T-helper 1 cell (primary cell): ENCODE measurements around the gene MFN2.
"Not testable (repeated sequence)": the region's sequence is repeated elsewhere in the genome, so short reads cannot be mapped to it uniquely, and the experiment has no call there.

Experiments
- DNase-seq, 5 donors: peaks; one replicate each; pipeline ENCODE4 v3.0.0-alpha.2; 2012 to 2020

Gene MFN2

GRCh38 chr1:12001249-12001917, 21.1 kb downstream of the MFN2 start:
- DNase-seq = peak in 1 of 5 donors; percentile 83

- DNase-seq = no peak
Observed at GRCh38 chr1:12001996-12002493, 21.8 kb downstream of the MFN2 start.

GRCh38 chr1:12003762-12004161, 23.5 kb downstream of the MFN2 start:
- DNase-seq = no peak

- DNase-seq = peak in 1 of 5 donors; percentile 27
Observed at GRCh38 chr1:12005488-12006166, 25.4 kb downstream of the MFN2 start.

GRCh38 chr1:12006167-12006921, 26.1 kb downstream of the MFN2 start:
- DNase-seq = no peak

GRCh38 chr1:12007204-12007603, 27.0 kb downstream of the MFN2 start:
- DNase-seq = no peak

GRCh38 chr1:12008355-12008754, 28.1 kb downstream of the MFN2 start:
- not testable (repeated sequence) for DNase-seq

GRCh38 chr1:12009318-12009947, 29.2 kb downstream of the MFN2 start:
- DNase-seq = no peak

- no peak for DNase-seq
Observed at GRCh38 chr1:12010746-12011570, 30.7 kb downstream of the MFN2 start.

GRCh38 chr1:12011998-12012397, 31.8 kb downstream of the MFN2 start:
- DNase-seq = no peak

GRCh38 chr1:12012560-12013316, 32.5 kb downstream of the MFN2 start:
- peak in 1 of 5 donors; percentile 43 for DNase-seq

- DNase-seq = peak in 1 of 5 donors; percentile 53
Observed at GRCh38 chr1:12014141-12014991, 34.1 kb downstream of the MFN2 start.

GRCh38 chr1:12015001-12015491, 34.8 kb downstream of the MFN2 start:
- DNase-seq = no peak

GRCh38 chr1:12015499-12015898, 35.3 kb downstream of the MFN2 start:
- no peak for DNase-seq

- DNase-seq = no peak
Observed at GRCh38 chr1:12016182-12016581, 35.9 kb downstream of the MFN2 start.

- no peak for DNase-seq
Observed at GRCh38 chr1:12019858-12020509, 39.7 kb downstream of the MFN2 start.

GRCh38 chr1:12021616-12022015, 41.4 kb downstream of the MFN2 start:
- DNase-seq = no peak

- DNase-seq = no peak
Observed at GRCh38 chr1:12022036-12022435, 41.8 kb downstream of the MFN2 start.

GRCh38 chr1:12026586-12026985, 46.3 kb downstream of the MFN2 start:
- no peak for DNase-seq

- DNase-seq = no peak
Observed at GRCh38 chr1:12028248-12028647, 48.0 kb downstream of the MFN2 start.
